ENCODE data around the gene RPL7L1.

The RPL7L1 gene

GRCh38 chr6:42932412-42932811 lies 53.0 kb downstream of the RPL7L1 start:
- DNase-seq (ENCODE audit: low read depth in 2 of 2): no peak

- no peak for DNase-seq (ENCODE audit: low read depth in 2 of 2)
Measured at GRCh38 chr6:42933205-42933604, 53.8 kb downstream of the RPL7L1 start.

DNA sequence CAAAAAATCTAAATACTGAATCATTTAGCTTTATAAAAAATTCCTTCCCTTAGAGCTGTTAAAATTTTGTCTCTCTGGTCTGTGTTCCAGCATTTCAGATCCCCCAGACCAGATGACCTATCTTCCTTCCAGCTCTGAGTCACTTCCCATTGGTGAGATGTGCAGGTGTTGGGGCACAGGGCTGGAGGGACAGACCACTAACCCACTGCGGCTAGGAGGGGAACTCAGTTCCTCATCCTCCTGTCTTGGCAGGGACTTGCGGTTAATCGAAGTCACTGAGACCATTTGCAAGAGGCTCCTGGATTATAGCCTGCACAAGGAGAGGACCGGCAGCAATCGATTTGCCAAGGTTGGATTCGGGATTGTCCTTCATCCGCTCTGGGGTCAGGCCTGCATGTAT lies 55.9 kb downstream of the RPL7L1 start:
- no peak for DNase-seq (ENCODE audit: low read depth in 2 of 2)

DNA sequence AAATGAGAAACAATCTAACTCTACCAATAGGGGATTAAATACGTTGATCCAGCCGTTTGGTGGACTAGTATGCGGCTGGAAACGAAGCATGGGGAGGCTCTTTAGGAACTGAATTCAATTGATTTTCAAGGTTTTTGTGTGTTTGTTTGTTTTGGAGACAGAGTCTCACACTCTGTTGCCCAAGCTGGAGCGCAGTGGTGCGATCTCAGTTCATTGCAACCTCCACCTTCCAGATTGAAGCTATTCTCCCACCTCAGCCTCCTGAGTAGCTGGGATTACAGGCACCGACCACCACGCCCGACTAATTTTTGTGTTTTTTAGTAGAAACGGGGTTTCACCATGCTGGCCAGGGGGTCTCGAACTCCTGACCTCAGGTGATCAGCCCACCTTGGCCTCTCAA lies 57.0 kb downstream of the RPL7L1 start:
- no peak for DNase-seq (ENCODE audit: low read depth in 2 of 2)

DNA sequence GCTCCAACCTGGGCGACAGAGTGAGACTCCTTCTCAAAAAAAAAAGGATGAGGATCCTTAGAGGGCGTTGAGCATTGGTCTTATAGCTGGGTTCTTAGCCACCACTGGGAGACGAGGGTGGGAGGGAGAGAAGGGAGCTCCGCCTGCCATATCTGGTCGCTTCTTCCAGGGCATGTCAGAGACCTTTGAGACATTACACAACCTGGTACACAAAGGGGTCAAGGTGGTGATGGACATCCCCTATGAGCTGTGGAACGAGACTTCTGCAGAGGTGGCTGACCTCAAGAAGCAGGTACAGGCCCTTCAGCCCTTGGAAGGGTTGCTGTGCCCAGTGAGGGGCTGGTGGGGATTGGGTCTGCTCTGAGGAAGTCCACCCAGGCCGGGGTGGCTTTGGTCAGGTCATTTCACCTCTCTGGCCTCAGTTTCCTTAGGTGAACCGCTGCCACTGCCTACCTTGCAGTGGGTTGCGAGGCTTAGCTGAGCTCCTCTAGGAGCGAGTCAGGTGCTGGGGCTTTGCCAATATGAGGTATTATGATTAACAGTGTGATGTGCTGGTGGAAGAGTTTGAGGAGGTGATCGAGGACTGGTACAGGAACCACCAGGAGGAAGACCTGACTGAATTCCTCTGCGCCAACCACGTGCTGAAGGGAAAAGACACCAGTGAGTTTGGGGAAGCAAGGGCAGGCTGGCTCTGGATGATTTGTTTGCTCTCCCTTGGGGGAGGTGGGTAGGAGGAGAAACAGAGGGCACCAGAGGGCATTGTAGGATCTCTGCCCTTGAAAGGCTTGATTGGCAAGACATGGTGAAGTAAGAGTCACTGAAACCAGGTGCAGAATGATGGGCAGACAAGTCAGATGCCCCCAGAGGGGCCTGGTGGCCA lies 58.4 kb downstream of the RPL7L1 start:
- no peak for DNase-seq (ENCODE audit: low read depth in 2 of 2)

GRCh38 chr6:42938428-42938796 lies 59.0 kb downstream of the RPL7L1 start:
- DNase-seq (ENCODE audit: low read depth in 2 of 2): no peak

DNA sequence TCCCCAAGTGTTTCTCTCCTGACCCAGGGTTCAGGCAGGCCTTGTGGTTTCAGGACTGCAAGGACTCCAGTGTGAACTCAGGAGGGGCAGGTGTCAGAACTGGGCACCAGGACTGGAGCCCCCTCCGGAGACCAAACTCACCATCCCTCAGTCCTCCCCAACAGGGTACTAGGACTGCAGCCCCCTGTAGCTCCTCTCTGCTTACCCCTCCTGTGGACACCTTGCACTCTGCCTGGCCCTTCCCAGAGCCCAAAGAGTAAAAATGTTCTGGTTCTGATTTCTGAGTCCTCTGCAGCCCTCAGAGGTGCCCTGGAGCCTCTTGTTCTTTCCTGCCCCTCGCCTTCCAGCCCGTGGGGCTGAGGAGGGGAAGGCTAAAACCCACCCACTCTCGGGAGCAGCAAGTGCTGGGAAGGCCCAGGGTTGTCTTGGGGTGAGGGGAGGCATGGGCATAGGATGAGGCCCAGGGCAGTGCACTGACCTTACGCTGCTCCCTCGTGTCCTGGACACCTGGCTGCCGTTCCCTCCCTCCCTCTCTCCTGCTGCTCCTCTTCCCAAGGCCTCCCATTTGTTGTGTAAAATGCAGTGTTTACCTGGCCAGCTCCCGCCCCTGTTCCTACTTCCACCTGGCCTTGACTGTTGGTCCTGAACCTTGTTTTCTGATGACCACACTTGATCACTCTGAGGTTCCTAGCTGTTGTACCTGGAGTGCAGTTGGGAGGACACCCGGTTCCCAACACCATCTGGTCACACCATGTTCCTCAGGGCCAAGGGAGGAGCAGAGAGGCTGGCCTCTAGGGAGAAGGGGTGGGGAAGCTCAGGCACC lies 59.8 kb downstream of the RPL7L1 start:
- DNase-seq (ENCODE audit: low read depth in 2 of 2): no peak

Data from stimulated activated CD4-positive, alpha-beta T cell treated with anti-CD3 and anti-CD28 coated beads, Interleukin-1b, Interleukin-23, amount 100 ng/mL, for 4 hours (primary cell).